ENCODE data around the gene FGF6. TPM values are rescaled to one million over a fixed set of nuclear protein-coding genes. Genes with fewer than 3 reads are reported as not detected.

The FGF6 gene
- total and polyA plus RNA-seq, 2 of the 13 experiments (the other 11 are each of a cell fraction or from before 2014, with no cell fraction given): not detected

DNA sequence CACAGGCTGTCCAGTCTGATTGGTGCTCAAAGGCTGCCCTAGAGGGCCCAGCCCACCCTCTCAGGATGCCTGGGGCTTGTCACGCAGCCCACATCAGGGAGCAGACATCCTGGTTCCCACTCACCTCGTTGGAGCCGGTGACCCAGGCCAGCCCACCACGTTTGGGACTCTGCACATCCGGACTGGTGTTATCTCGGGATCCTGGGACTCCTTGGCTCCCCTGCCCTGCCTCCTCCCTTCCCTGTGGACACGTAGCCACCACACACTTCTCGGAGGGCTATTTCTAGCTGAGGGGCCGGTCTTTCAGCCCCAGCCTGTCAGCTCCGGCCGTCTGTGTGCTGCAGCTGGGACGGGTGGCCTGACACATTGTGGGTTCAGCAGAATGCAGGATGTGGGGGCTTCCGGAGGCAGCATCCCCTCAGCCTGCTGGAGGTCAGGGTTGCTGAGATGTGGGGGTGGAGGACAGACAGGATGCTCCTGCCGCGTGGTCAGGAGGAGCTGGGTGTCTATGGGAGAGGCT lies 53.3 kb downstream of the FGF6 start (continued):
- TF ChIP-seq ZNF609 (CRISPR knock-in tag; IDR thresholded peaks at IDR 0.05; ENCODE audit: borderline replicate concordance): no peak
- TF ChIP-seq RBM39 (IDR thresholded peaks at IDR 0.05; ENCODE audit: low read depth, low read length, poor library complexity, severe bottlenecking): no peak
- TF ChIP-seq MTF1 (CRISPR knock-in tag; IDR thresholded peaks at IDR 0.05): no peak
- no peak for TF ChIP-seq NONO (IDR thresholded peaks at IDR 0.05)
- no peak for TF ChIP-seq NONO (CRISPR knock-in tag; conservative IDR thresholded peaks at IDR 0.05)
- TF ChIP-seq CCAR2 (optimal IDR thresholded peaks at IDR 0.05; ENCODE audit: low read depth, low read length): no peak
- TF ChIP-seq KAT8 (CRISPR knock-in tag; IDR thresholded peaks at IDR 0.05): no peak
- no peak for TF ChIP-seq ZNF292 (CRISPR knock-in tag; IDR thresholded peaks at IDR 0.05; ENCODE audit: borderline replicate concordance, low read depth)
- TF ChIP-seq IRX3 (CRISPR knock-in tag; IDR thresholded peaks at IDR 0.05; ENCODE audit: borderline replicate concordance, low read depth): no peak
- TF ChIP-seq PITX1 (CRISPR knock-in tag; IDR thresholded peaks at IDR 0.05): no peak
